ENCODE results near the gene ENGASE.
"Not testable (repeated sequence)": the region's sequence is repeated elsewhere in the genome, so short reads cannot be mapped to it uniquely, and the experiment has no call there.

ENGASE gene

GRCh38 chr17:79074649-79075445, at the start of gene ENGASE:
Gene ENGASE, plus strand, starts transcription at chr17:79074824. Its CDS starts 121 bp downstream, at chr17:79074945.
- peak; percentile 20 for DNase-seq (ENCODE audit: low read depth, low spot score)

- no peak for DNase-seq (ENCODE audit: low read depth, low spot score)
Observed at GRCh38 chr17:79024901-79025737, 49.5 kb upstream of the ENGASE start.

- no peak for DNase-seq (ENCODE audit: low read depth, low spot score)
Observed at GRCh38 chr17:79026376-79027273, 48.0 kb upstream of the ENGASE start.

- DNase-seq (ENCODE audit: low read depth, low spot score): no peak
Observed at GRCh38 chr17:79027274-79027924, 47.2 kb upstream of the ENGASE start.

GRCh38 chr17:79027925-79028491, 46.6 kb upstream of the ENGASE start:
- peak; percentile 55 for DNase-seq (ENCODE audit: low read depth, low spot score)

- no peak for DNase-seq (ENCODE audit: low read depth, low spot score)
Observed at GRCh38 chr17:79028496-79029326, 45.9 kb upstream of the ENGASE start.

- no peak for DNase-seq (ENCODE audit: low read depth, low spot score)
Observed at GRCh38 chr17:79029327-79030009, 45.2 kb upstream of the ENGASE start.

GRCh38 chr17:79030636-79031035, 44.0 kb upstream of the ENGASE start:
- DNase-seq (ENCODE audit: low read depth, low spot score): not testable (repeated sequence)

- no peak for DNase-seq (ENCODE audit: low read depth, low spot score)
Observed at GRCh38 chr17:79031996-79032875, 42.4 kb upstream of the ENGASE start.

- DNase-seq (ENCODE audit: low read depth, low spot score): no peak
Observed at GRCh38 chr17:79033046-79033616, 41.5 kb upstream of the ENGASE start.

GRCh38 chr17:79033741-79034501, 40.7 kb upstream of the ENGASE start:
- peak; percentile 81 for DNase-seq (ENCODE audit: low read depth, low spot score)

- no peak for DNase-seq (ENCODE audit: low read depth, low spot score)
Observed at GRCh38 chr17:79034931-79035485, 39.6 kb upstream of the ENGASE start.

GRCh38 chr17:79035686-79036085, 38.9 kb upstream of the ENGASE start:
- DNase-seq (ENCODE audit: low read depth, low spot score): no peak

GRCh38 chr17:79036181-79036580, 38.4 kb upstream of the ENGASE start:
- DNase-seq (ENCODE audit: low read depth, low spot score): no peak

GRCh38 chr17:79036596-79036995, 38.0 kb upstream of the ENGASE start:
- DNase-seq (ENCODE audit: low read depth, low spot score): no peak

- DNase-seq (ENCODE audit: low read depth, low spot score): no peak
Observed at GRCh38 chr17:79038545-79039135, 36.0 kb upstream of the ENGASE start.

All from brain pericyte (primary cell).